HG03521 (cell line): ENCODE results near the gene LMO2.
"Not testable (repeated sequence)": the region's sequence is repeated elsewhere in the genome, so short reads cannot be mapped to it uniquely, and the experiment has no call there.

Experiments
- ATAC-seq: cut with Tn5 transposase; IDR thresholded peaks from one replicate; pipeline ENCODE4 v1.9.1; 2021; ENCODE audit warnings: mild to moderate bottlenecking, moderate library complexity; ENCODE audit not compliant: unreplicated experiment

The LMO2 gene

GRCh38 chr11:33827206-33827605 lies 64.7 kb downstream of the LMO2 start:
- no peak for ATAC-seq

DNA sequence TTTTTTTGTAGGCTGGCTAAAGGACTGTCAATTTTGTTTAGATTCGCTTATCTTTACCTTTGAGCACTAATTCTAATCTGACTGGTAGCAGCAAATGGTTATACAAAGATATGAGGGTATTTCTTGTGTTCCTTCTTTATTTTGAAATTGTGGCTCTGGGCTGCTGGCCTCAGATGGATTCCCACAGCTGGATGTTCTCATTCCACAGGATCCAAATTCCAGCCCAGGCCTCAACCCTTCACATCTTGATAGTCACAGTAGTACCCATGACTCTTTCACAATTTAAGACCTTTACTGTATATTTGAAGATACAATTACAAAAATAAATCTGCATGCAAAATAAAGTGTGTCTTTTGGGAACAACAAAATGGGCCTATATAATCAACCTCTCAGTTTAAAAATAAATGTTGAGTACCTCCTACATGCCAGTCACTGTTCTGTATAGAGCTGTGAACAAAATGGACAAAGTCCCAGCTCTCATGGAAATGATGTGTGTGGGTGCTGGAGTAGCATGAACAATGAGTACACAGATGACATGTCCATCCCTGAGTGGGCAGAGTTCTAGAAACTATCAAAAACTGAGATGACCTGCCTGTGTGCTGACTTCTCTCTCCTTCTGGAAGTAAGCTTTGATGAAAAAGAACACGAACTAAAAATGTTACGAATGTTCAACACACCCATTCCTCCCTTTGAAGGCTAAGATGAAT lies 65.9 kb downstream of the LMO2 start:
- no peak for ATAC-seq

- ATAC-seq: not testable (repeated sequence)
Measured at GRCh38 chr11:33822981-33823380, 68.9 kb downstream of the LMO2 start.

- no peak for ATAC-seq
Measured at GRCh38 chr11:33819278-33820035, 72.4 kb downstream of the LMO2 start.
